Right renal pelvis (tissue), 4 donors: ENCODE data around the gene OR52K2. TPM values are rescaled to one million over a fixed set of nuclear protein-coding genes. Genes with fewer than 3 reads are reported as not detected.
"Not testable (repeated sequence)": the region's sequence is repeated elsewhere in the genome, so short reads cannot be mapped to it uniquely, and the experiment has no call there.

Experiments used
- DNase-seq, 4 donors: peaks; one replicate each; pipeline ENCODE4 v3.0.0-alpha.2; 2013; ENCODE audit warnings: low read depth in 4 of 4, low spot score in 3 of 4, missing footprints in 1 of 4
- polyA plus RNA-seq, 4 donors: library from polyadenylated mRNA; unstranded; fragments of 120-200 nt; gene quantifications; one replicate each; pipeline ENCODE4 v1.2.1, GENCODE V29; 2013; ENCODE audit not compliant: insufficient read length in 4 of 4

The OR52K2 gene
- polyA plus RNA-seq = not detected

GRCh38 chr11:4448995-4449394, at the start of gene OR52K2:
OR52K2 (plus strand) TSS chr11:4449295; CDS start chr11:4449340, 45 bp downstream.
- no peak for DNase-seq

- not testable (repeated sequence) for DNase-seq
Observed at GRCh38 chr11:4406206-4406605, 42.9 kb upstream of the OR52K2 start.

GRCh38 chr11:4416306-4416705, 32.8 kb upstream of the OR52K2 start:
- DNase-seq = no peak

- DNase-seq = no peak
Observed at GRCh38 chr11:4416816-4417215, 32.3 kb upstream of the OR52K2 start.

- no peak for DNase-seq
Observed at GRCh38 chr11:4418403-4418802, 30.7 kb upstream of the OR52K2 start.

- no peak for DNase-seq
Observed at GRCh38 chr11:4430051-4430450, 19.0 kb upstream of the OR52K2 start.

- DNase-seq = no peak
Observed at GRCh38 chr11:4433856-4434255, 15.2 kb upstream of the OR52K2 start.

GRCh38 chr11:4436411-4436810, 12.7 kb upstream of the OR52K2 start:
- DNase-seq = no peak

GRCh38 chr11:4441515-4441914, 7.6 kb upstream of the OR52K2 start:
- no peak for DNase-seq

GRCh38 chr11:4443232-4443891, 5.7 kb upstream of the OR52K2 start:
- no peak for DNase-seq

GRCh38 chr11:4453118-4453517, 4.0 kb downstream of the OR52K2 start:
- no peak for DNase-seq

- no peak for DNase-seq
Observed at GRCh38 chr11:4454021-4454420, 4.9 kb downstream of the OR52K2 start.

GRCh38 chr11:4455419-4455818, 6.3 kb downstream of the OR52K2 start:
- no peak for DNase-seq

- DNase-seq = no peak
Observed at GRCh38 chr11:4459500-4459899, 10.4 kb downstream of the OR52K2 start.

GRCh38 chr11:4460151-4460550, 11.1 kb downstream of the OR52K2 start:
- no peak for DNase-seq

GRCh38 chr11:4464216-4465159, 15.4 kb downstream of the OR52K2 start:
- no peak for DNase-seq

GRCh38 chr11:4465407-4465806, 16.3 kb downstream of the OR52K2 start:
- no peak for DNase-seq

GRCh38 chr11:4466131-4466870, 17.2 kb downstream of the OR52K2 start:
- no peak for DNase-seq

GRCh38 chr11:4466871-4467442, 17.9 kb downstream of the OR52K2 start:
- no peak for DNase-seq

- DNase-seq = no peak
Observed at GRCh38 chr11:4467811-4468606, 18.9 kb downstream of the OR52K2 start.
